Thyroid gland (tissue), 4 donors: ENCODE results near the gene TTC4. TPM values are rescaled to one million over a fixed set of nuclear protein-coding genes. Genes with fewer than 3 reads are reported as not detected.

Source experiments
- DNase-seq, 2 donors: peaks; one replicate each; pipeline ENCODE4 v3.0.0-alpha.2; 2019
- H3K27ac ChIP-seq, 3 donors: fragments of 200-600 bp; sonication (generic); 1 replicate in 2 of 3; 2 replicates in 1 of 3; pipeline ENCODE4 v1.5.1; 2016 to 2019; ENCODE audit warnings: mild to moderate bottlenecking in 1 of 3, moderate library complexity in 1 of 3
- H3K27me3 ChIP-seq: fragments of 200-600 bp; sonication (generic); one replicate; pipeline ENCODE4 v1.5.1; 2019
- H3K36me3 ChIP-seq, 2 donors: fragments of 200-600 bp; sonication (generic); one replicate each; pipeline ENCODE4 v1.5.1; 2016 to 2019
- H3K4me1 ChIP-seq, 2 donors: fragments of 200-600 bp; sonication (generic); one replicate each; pipeline ENCODE4 v1.5.1; 2017 to 2019
- H3K4me3 ChIP-seq, 3 donors: fragments of 200-600 bp; sonication (generic); replicated peaks in 1 of 3; 1 replicate in 2 of 3; 2 replicates in 1 of 3; pipeline ENCODE4 v1.5.1; 2016; ENCODE audit warnings: mild to moderate bottlenecking in 1 of 3
- H3K9me3 ChIP-seq: fragments of 200-600 bp; sonication (generic); one replicate; pipeline ENCODE4 v1.5.1; 2017
- CTCF ChIP-seq, 6 experiments: fragments of 200-600 bp in 3 of 6; fragments of 450-650 bp in 3 of 6; sonication (generic) in 3 of 6; IDR thresholded peaks; one replicate each; pipeline ENCODE4 v1.5.1; 2016 to 2019; ENCODE audit warnings: antibody characterized with exemption in 6 of 6, mild to moderate bottlenecking in 2 of 6, inconsistent platforms in 1 of 6, moderate library complexity in 1 of 6
- POLR2A ChIP-seq, 2 donors: fragments of 450-650 bp; IDR thresholded peaks; one replicate each; pipeline ENCODE4 v1.6.1; 2017; ENCODE audit warnings: antibody characterized with exemption in 2 of 2, mild to moderate bottlenecking in 2 of 2, moderate library complexity in 1 of 2
- WGBS, 2 donors: methylation state at CpG; one replicate each; pipeline ENCODE4 v1.1.5; 2017; 5-methylcytosine and 5-hydroxymethylcytosine counted together
- intact Hi-C: fragments of 100-400 bp; cut with DNase I; formaldehyde crosslinking; loops from one replicate; pipeline ENCODE4 v1.15.1; 2023
- total RNA-seq, 4 donors: library from RNA; depleted of rRNA; stranded (reverse); fragments of >200 nt; gene quantifications; one replicate each; pipeline ENCODE4 v1.2.3, GENCODE V29; 2016

TTC4 gene
- total RNA-seq, 4 donors from 2014 or later = 12.6 to 26.0 (median 21.8) TPM

DNA sequence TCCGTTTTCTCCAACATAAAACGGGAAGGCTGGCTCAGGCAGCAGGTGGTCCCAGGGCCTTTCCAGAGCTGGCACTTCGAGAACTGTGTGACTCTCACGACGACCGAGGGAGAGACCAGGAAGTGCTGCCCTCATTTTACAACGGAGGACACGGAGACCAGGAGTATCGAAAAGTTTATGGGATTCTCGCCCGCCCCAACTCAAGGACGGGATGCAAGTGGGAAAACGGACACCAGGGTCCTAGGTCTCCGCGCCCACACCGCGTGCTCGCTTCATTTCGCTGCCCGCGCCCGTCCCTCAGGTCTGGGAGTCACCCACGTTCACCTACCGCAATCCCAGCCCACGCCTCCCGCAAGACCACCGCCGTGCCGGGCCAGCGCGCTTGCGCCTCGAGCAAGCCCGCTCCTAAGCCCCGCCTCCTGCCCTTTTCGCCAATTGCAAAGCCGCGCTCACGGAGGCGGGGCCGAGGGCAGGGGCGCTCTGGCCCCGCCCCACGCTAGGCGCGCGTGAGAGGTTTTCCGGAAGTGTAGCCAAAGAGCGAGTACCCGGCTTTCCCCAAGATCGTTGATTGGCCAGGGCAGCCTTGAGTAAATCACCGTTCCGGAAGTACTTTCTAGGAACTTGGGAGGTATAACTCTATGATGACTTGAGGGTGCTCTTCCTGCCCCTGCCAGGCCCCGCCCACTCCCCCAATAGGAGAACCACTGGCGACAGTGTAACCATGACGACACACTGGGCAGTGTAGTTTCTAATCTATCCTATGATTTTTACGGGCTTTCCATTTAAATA is 48.7 kb downstream of the TTC4 start, which contains the start of gene PARS2:
Gene PARS2 (minus strand): TSS at position 391 of the 789 bp plus-strand sequence. CDS start 5,362 bp downstream, outside the sequence.
- WGBS, 2 donors = 0 to 2% methylated on average over 27 to 34 of the region's 57 CpGs

GRCh38 chr1:54764922-54765561 is 49.4 kb downstream of the TTC4 start:
- H3K4me1 ChIP-seq = peaks cover 3 to 10% of the 10 kb centered on the region in 2 donors
- no peaks in the 10 kb centered on the region for H3K36me3 ChIP-seq
- intact Hi-C loops = no loop called here
- H3K4me3 ChIP-seq = peak overlapping the region in 2 of 3 donors; percentile 10 to 11
- H3K9me3 ChIP-seq = no peaks in the 10 kb centered on the region
- DNase-seq = no peak
- H3K27me3 ChIP-seq = no peaks in the 10 kb centered on the region
- peak overlapping the region in 1 of 3 donors; percentile 12 for H3K27ac ChIP-seq
- WGBS, 2 donors = 52 to 54% methylated on average over 13 of the region's 13 CpGs
- TF ChIP-seq POLR2A (IDR thresholded peaks at IDR 0.05) (no peak), CTCF (IDR thresholded peaks at IDR 0.05) (no peak)

More for the DNA sequence above, 48.7 kb downstream of the TTC4 start, which contains the start of gene PARS2:
- intact Hi-C loops = no loop called here
- peaks cover 3 to 10% of the 10 kb centered on the region in 2 donors for H3K4me1 ChIP-seq
- H3K4me3 ChIP-seq = peak within 1 kb of the TSS; percentile 59 to 62 (median 61)
- H3K36me3 ChIP-seq = no peaks in the 10 kb centered on the region
- TF ChIP-seq CTCF (IDR thresholded peaks at IDR 0.05) = no peak
- TF ChIP-seq POLR2A (IDR thresholded peaks at IDR 0.05) = peak in 1 of 2 donors; percentile 80
- no peaks in the 10 kb centered on the region for H3K27me3 ChIP-seq
- peak within 1 kb of the TSS in 1 of 3 donors; percentile 53 for H3K27ac ChIP-seq
- DNase-seq = peak; percentile 97 to 98
- no peaks in the 10 kb centered on the region for H3K9me3 ChIP-seq

GRCh38 chr1:54766726-54767125 is 51.1 kb downstream of the TTC4 start:
- intact Hi-C loops = no loop called here
- Histone ChIP-seq H3K9me3 (no peaks in the 10 kb centered on the region), H3K4me3 (no peak overlapping the region), H3K4me1 (peaks cover 3 to 10% of the 10 kb centered on the region in 2 donors), H3K27ac (no peak overlapping the region), H3K36me3 (no peaks in the 10 kb centered on the region), H3K27me3 (no peaks in the 10 kb centered on the region)
- no peak for TF ChIP-seq CTCF (IDR thresholded peaks at IDR 0.05)
- TF ChIP-seq POLR2A (IDR thresholded peaks at IDR 0.05) = no peak
- no peak for DNase-seq
- 23 to 24% methylated on average over 4 of the region's 4 CpGs for WGBS, 2 donors

GRCh38 chr1:54767526-54767925 is 51.9 kb downstream of the TTC4 start:
- H3K4me1 ChIP-seq = peaks cover 3 to 10% of the 10 kb centered on the region in 2 donors
- 41 to 44% methylated on average over 6 of the region's 6 CpGs for WGBS, 2 donors
- no peaks in the 10 kb centered on the region for H3K36me3 ChIP-seq
- no peak for DNase-seq
- H3K27ac ChIP-seq = no peak overlapping the region
- H3K9me3 ChIP-seq = no peaks in the 10 kb centered on the region
- no peak overlapping the region for H3K4me3 ChIP-seq
- H3K27me3 ChIP-seq = no peaks in the 10 kb centered on the region
- intact Hi-C loops = no loop called here
- TF ChIP-seq POLR2A (IDR thresholded peaks at IDR 0.05) (no peak), CTCF (IDR thresholded peaks at IDR 0.05) (no peak)

GRCh38 chr1:54768093-54768492 is 52.4 kb downstream of the TTC4 start:
- intact Hi-C loops = no loop called here
- no peak overlapping the region for H3K27ac ChIP-seq
- no peaks in the 10 kb centered on the region for H3K9me3 ChIP-seq
- no peak overlapping the region for H3K4me3 ChIP-seq
- DNase-seq = no peak
- H3K27me3 ChIP-seq = no peaks in the 10 kb centered on the region
- no peaks in the 10 kb centered on the region for H3K36me3 ChIP-seq
- no peak for TF ChIP-seq CTCF (IDR thresholded peaks at IDR 0.05)
- no peak for TF ChIP-seq POLR2A (IDR thresholded peaks at IDR 0.05)
- peaks cover under 1 to 7% of the 10 kb centered on the region in 2 donors for H3K4me1 ChIP-seq
- WGBS, 2 donors = 77 to 83% methylated on average over 5 of the region's 5 CpGs
